MM.1S (cell line): ENCODE results near the gene CISTR.

Experiments used
- DNase-seq: peaks from one replicate; pipeline ENCODE4 v3.0.0-alpha.2; 2015
- H2AFZ ChIP-seq: fragments of 300-600 bp; sonication (generic); 2 replicates; pipeline ENCODE4 v1.6.0; 2016; ENCODE audit warnings: antibody characterized with exemption, low read length
- H3F3A ChIP-seq: fragments of 300-600 bp; sonication (generic); 2 replicates; pipeline ENCODE4 v1.6.1; 2016; ENCODE audit warnings: mild to moderate bottlenecking, antibody characterized with exemption, low read length, moderate library complexity, mixed read lengths; ENCODE audit not compliant: insufficient read depth
- H3K27ac ChIP-seq: fragments of 300-600 bp; sonication (generic); 2 replicates; pipeline ENCODE4 v1.5.1; 2016; ENCODE audit warnings: mild to moderate bottlenecking, low read length
- H3K27me3 ChIP-seq: fragments of 300-600 bp; sonication (generic); replicated peaks from 2 replicates; pipeline ENCODE4 v1.6.0; 2016; ENCODE audit warnings: low read length; ENCODE audit not compliant: insufficient read depth
- H3K36me3 ChIP-seq: fragments of 300-600 bp; sonication (generic); replicated peaks from 2 replicates; pipeline ENCODE4 v1.6.1; 2016; ENCODE audit warnings: mild to moderate bottlenecking, low read length, mixed read lengths; ENCODE audit not compliant: insufficient read depth
- H3K4me1 ChIP-seq: fragments of 300-600 bp; sonication (generic); 2 replicates; pipeline ENCODE4 v1.6.1; 2016; ENCODE audit warnings: low read length, mixed read lengths
- H3K4me2 ChIP-seq: fragments of 300-600 bp; sonication (generic); 2 replicates; pipeline ENCODE4 v1.6.0; 2016; ENCODE audit warnings: low read depth, low read length
- H3K4me3 ChIP-seq: fragments of 300-600 bp; sonication (generic); 2 replicates; pipeline ENCODE4 v1.5.1; 2016; ENCODE audit warnings: low read length, mixed read lengths
- H3K79me2 ChIP-seq: fragments of 300-600 bp; sonication (generic); 2 replicates; pipeline ENCODE4 v1.6.1; 2016; ENCODE audit warnings: mixed run types, low read length, mixed read lengths
- H3K9ac ChIP-seq: fragments of 300-600 bp; sonication (generic); 2 replicates; pipeline ENCODE4 v1.6.1; 2016; ENCODE audit warnings: low read length, mixed read lengths
- H3K9me2 ChIP-seq: fragments of 300-600 bp; sonication (generic); replicated peaks from 2 replicates; pipeline ENCODE4 v1.6.1; 2016; ENCODE audit warnings: mild to moderate bottlenecking, low read length, mixed read lengths; ENCODE audit not compliant: insufficient read depth
- H3K9me3 ChIP-seq: fragments of 300-600 bp; sonication (generic); replicated peaks from 2 replicates; pipeline ENCODE4 v1.6.1; 2016; ENCODE audit warnings: mild to moderate bottlenecking, low read length, mixed read lengths; ENCODE audit not compliant: insufficient read depth
- H4K20me1 ChIP-seq: fragments of 300-600 bp; sonication (generic); 2 replicates; pipeline ENCODE4 v1.6.1; 2016; ENCODE audit warnings: mild to moderate bottlenecking, low read length, moderate library complexity, mixed read lengths; ENCODE audit not compliant: insufficient read depth
- CTCF ChIP-seq: fragments of 300-600 bp; sonication (generic); IDR thresholded peaks from 2 replicates; pipeline ENCODE4 v1.5.1; 2016; ENCODE audit warnings: antibody characterized with exemption, low read length, mixed read lengths
- EZH2 ChIP-seq: fragments of 300-600 bp; sonication (generic); optimal IDR thresholded peaks from 2 replicates; pipeline ENCODE3; 2017; ENCODE audit warnings: low read depth, mild to moderate bottlenecking, antibody characterized with exemption, low read length, mixed read lengths
- EZH2phosphoT487 ChIP-seq: fragments of 300-600 bp; sonication (generic); IDR thresholded peaks from 2 replicates; pipeline ENCODE4 v1.6.1; 2018; ENCODE audit warnings: antibody characterized with exemption, low read length

CISTR gene

GRCh38 chr12:53793221-53793620 lies 41.4 kb upstream of the CISTR start:
- H3K36me3 ChIP-seq, result no peaks in the 10 kb centered on the region
- H3K9me2 ChIP-seq, result no peaks in the 10 kb centered on the region; the same call in 1 of the 2 replicates
- no peaks in the 10 kb centered on the region for H3K9me3 ChIP-seq
- H2AFZ ChIP-seq, result no peak overlapping the region
- H3K27me3 ChIP-seq, result no peaks in the 10 kb centered on the region
- DNase-seq, result no peak
- no peaks in the 10 kb centered on the region for H3K4me1 ChIP-seq
- H4K20me1 ChIP-seq, result no peaks in the 10 kb centered on the region
- no peak overlapping the region for H3K27ac ChIP-seq
- no peaks in the 10 kb centered on the region for H3K79me2 ChIP-seq
- H3K4me3 ChIP-seq, result no peak overlapping the region
- no peaks in the 10 kb centered on the region for H3F3A ChIP-seq
- no peak overlapping the region for H3K4me2 ChIP-seq
- no peak for TF ChIP-seq EZH2phosphoT487
- TF ChIP-seq CTCF, result no peak
- TF ChIP-seq EZH2, result no peak
- H3K9ac ChIP-seq, result no peak overlapping the region

GRCh38 chr12:53791735-53792326 lies 40.1 kb upstream of the CISTR start:
- Histone ChIP-seq H3K79me2 (no peaks in the 10 kb centered on the region), H2AFZ (no peak overlapping the region), H3K4me2 (no peak overlapping the region), H3K4me1 (no peaks in the 10 kb centered on the region), H3K27me3 (no peaks in the 10 kb centered on the region), H3K27ac (no peak overlapping the region), H3F3A (no peaks in the 10 kb centered on the region), H3K9me2 (no peaks in the 10 kb centered on the region), H3K9ac (no peak overlapping the region), H3K36me3 (no peaks in the 10 kb centered on the region), H3K4me3 (no peak overlapping the region), H4K20me1 (no peaks in the 10 kb centered on the region), H3K9me3 (no peaks in the 10 kb centered on the region)
- DNase-seq, result peak; percentile 20
- TF ChIP-seq CTCF (peak; percentile 60), EZH2phosphoT487 (no peak)

- TF ChIP-seq CTCF, result no peak
- TF ChIP-seq EZH2, result no peak
- TF ChIP-seq EZH2phosphoT487, result no peak
- Histone ChIP-seq H3K4me3 (no peak overlapping the region), H3K36me3 (no peaks in the 10 kb centered on the region), H3K4me1 (no peaks in the 10 kb centered on the region), H2AFZ (no peak overlapping the region), H3K4me2 (no peak overlapping the region), H3F3A (no peaks in the 10 kb centered on the region), H3K9me2 (no peaks in the 10 kb centered on the region), H3K27me3 (no peaks in the 10 kb centered on the region), H3K9me3 (no peaks in the 10 kb centered on the region), H3K9ac (no peak overlapping the region), H3K27ac (no peak overlapping the region), H4K20me1 (no peaks in the 10 kb centered on the region), H3K79me2 (no peaks in the 10 kb centered on the region)
- no peak for DNase-seq
Observed at GRCh38 chr12:53789570-53789969, 37.8 kb upstream of the CISTR start.
